Calu3 (cell line): Measurements from ENCODE around the gene CLCN7. TPM values are rescaled to one million over a fixed set of nuclear protein-coding genes. Genes with fewer than 3 reads are reported as not detected.

ENCODE experiments used
- BruUV-seq: library from RNA; stranded (reverse); fragments of 400-500 nt; replicated peaks from 2 replicates; lab custom pipeline; 2021; lab: Mats Ljungman, UMichigan
- CTCF ChIA-PET: fragments of 300-600 bp; sonication (Branson Sonifier 250); formaldehyde crosslinking; loops from one replicate; lab custom pipeline; 2022; ENCODE audit warnings: antibody characterized with exemption; lab: Charles Lee
- DNase-seq: peaks from one replicate; pipeline ENCODE4 v3.0.0; 2022
- H3K27ac Mint-ChIP-seq: one replicate; pipeline ENCODE4 v1.8.0; 2022; ENCODE audit warnings: mixed read lengths; ENCODE audit not compliant: unreplicated experiment
- H3K27me3 Mint-ChIP-seq: one replicate; pipeline ENCODE4 v1.8.0; 2022; ENCODE audit warnings: mixed read lengths; ENCODE audit not compliant: unreplicated experiment
- H3K36me3 Mint-ChIP-seq: one replicate; pipeline ENCODE4 v1.8.0; 2022; ENCODE audit warnings: mild to moderate bottlenecking, moderate library complexity, mixed read lengths; ENCODE audit not compliant: insufficient read depth, unreplicated experiment
- H3K4me1 Mint-ChIP-seq: one replicate; pipeline ENCODE4 v1.8.0; 2022; ENCODE audit warnings: mild to moderate bottlenecking, low read depth, mixed read lengths; ENCODE audit not compliant: unreplicated experiment
- H3K4me3 Mint-ChIP-seq: one replicate; pipeline ENCODE4 v1.8.0; 2022; ENCODE audit warnings: mild to moderate bottlenecking, low read depth, moderate library complexity, mixed read lengths; ENCODE audit not compliant: unreplicated experiment
- H3K9me3 Mint-ChIP-seq: one replicate; pipeline ENCODE4 v1.8.0; 2022; ENCODE audit warnings: low read depth, mixed read lengths; ENCODE audit not compliant: unreplicated experiment
- intact Hi-C: fragments of 100-400 bp; cut with micrococcal nuclease; formaldehyde crosslinking; loops from one replicate; pipeline ENCODE4 v1.10.0; 2022; ENCODE audit not compliant: unreplicated experiment
- total RNA-seq: library from RNA; stranded (reverse); gene quantifications from 2 replicates; pipeline ENCODE4 v1.2.3, GENCODE V29; 2022
- TF ChIP-seq, protein P1 (sequence below): fragments of 200-600 bp; IDR thresholded peaks from one replicate; pipeline ENCODE4 v1.8.0; 2022; ENCODE audit warnings: antibody characterized with exemption; ENCODE audit not compliant: unreplicated experiment

Gene CLCN7
- total RNA-seq, 1 experiment from 2014 or later: 117 TPM

DNA sequence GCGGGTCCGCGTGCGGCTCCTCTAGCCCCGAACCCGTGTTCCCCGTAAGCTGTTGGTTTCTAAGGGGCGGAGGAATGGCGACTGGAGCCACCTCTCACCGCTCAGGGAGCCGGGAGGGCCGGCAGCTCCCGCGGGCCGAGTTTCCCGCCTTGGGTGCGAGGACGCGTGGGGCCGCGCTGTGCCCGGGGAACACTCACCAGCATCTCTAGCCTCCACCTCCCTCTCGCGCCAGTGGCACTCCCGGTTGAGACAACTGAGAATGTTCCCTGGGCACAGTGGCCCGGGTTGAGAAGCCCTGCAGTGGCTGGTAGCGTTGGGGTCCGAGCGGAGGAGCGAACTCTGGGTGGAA lies 18.9 kb upstream of the CLCN7 start:
- Mint-ChIP-seq H3K36me3 (peaks cover 36% of the 10 kb centered on the region), H3K4me1 (peaks cover 7% of the 10 kb centered on the region), H3K9me3 (no peaks in the 10 kb centered on the region), H3K27ac (peak overlapping the region; percentile 69), H3K4me3 (peak overlapping the region; percentile 85), H3K27me3 (no peaks in the 10 kb centered on the region)
- no peak for DNase-seq
- intact Hi-C loops: no loop called here
- CTCF ChIA-PET: interaction anchor here (0.7 kb wide), 1 partner anchor 212 kb away, joined by 3 read pairs; the partner anchor contains the start of gene MAPK8IP3
- TF ChIP-seq, protein P1, sequence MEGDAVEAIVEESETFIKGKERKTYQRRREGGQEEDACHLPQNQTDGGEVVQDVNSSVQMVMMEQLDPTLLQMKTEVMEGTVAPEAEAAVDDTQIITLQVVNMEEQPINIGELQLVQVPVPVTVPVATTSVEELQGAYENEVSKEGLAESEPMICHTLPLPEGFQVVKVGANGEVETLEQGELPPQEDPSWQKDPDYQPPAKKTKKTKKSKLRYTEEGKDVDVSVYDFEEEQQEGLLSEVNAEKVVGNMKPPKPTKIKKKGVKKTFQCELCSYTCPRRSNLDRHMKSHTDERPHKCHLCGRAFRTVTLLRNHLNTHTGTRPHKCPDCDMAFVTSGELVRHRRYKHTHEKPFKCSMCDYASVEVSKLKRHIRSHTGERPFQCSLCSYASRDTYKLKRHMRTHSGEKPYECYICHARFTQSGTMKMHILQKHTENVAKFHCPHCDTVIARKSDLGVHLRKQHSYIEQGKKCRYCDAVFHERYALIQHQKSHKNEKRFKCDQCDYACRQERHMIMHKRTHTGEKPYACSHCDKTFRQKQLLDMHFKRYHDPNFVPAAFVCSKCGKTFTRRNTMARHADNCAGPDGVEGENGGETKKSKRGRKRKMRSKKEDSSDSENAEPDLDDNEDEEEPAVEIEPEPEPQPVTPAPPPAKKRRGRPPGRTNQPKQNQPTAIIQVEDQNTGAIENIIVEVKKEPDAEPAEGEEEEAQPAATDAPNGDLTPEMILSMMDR: no peak
- BruUV-seq: TSS peak; percentile 25

DNA sequence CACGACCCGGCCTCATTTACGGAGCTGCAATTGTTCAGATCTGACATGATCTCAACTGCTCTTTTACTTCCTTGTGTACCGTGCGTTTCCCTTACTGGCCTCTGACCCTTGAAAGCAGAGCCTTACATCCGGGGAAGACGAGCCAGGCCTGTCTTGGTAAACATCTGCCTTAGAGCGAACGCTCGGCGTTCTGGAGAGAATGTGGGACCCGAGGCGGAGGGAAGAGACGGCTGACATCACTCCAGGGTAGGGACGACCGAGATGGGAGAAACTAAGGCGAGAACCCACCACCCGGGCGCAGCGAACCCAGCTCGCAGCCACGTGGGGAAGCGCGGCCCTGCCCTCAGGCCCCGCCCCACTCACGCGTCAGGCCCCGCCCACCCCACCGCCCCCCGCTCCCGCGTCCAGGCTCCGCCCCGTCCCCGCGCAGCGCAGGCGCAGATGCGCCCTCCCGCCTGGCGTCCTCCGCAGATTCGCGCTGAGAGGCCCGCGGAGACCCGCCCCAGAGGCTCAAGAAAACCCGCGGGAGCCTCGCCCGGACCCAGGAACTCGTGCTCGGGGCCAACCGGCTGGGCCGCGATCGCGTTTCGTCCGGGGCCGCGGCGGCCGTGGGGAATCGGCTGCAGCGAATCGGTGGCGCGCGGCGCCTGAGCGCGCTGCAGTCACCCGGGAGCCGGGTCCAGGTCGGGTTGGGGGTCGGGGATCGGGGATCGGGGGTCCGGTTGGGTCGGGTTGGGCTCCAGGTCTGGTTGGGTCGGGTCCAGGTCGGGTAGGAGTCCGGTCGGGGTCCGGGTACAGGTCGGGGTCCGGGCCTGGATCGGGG lies 18.3 kb upstream of the CLCN7 start, which contains the start of gene TELO2:
Gene TELO2, plus strand, starts transcription at position 438 of the 823 bp plus-strand sequence. CDS start 922 bp downstream, outside the sequence.
- Mint-ChIP-seq H3K4me3 (peak within 1 kb of the TSS; percentile 85), H3K27me3 (no peaks in the 10 kb centered on the region)

DNA sequence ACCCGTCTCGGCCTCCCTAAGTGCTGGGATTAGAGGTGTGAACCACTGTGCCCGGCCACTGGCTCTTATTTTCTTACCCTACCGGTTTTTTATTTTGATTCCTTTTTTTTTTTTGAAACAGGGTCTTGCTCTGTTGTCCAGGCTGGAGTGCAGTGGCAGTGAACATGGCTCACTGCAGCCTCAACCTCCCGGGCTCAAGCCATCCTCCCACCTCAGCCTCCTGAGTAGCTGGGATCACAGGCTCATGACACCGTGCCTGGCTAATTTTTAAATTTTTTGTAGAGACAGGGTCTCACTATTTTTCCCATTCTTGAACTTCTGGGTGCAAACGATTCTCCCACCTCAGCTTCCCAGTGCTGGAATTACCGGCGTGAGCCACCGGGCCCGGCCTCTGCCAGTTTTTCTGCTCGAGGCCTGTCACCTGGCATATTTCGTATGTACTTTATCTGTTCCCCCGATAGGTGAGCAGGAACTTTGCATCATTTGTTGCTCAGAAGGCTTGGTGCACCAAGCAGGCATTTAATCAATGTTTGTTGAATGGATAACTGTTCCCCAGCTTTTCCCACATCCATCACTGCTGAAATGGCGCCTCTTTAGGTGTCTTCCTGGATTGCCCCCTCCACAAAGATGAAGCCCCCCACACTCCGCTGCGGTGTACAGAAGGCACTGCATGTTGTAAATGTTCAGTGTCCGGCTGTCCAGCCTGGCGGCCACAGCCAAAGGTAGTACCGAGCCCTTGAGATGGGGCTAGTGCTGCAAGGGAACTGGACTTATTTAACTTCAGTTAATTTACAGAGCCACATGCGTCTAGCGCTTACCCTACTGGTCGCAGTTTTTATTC lies 17.5 kb upstream of the CLCN7 start:
- TF ChIP-seq, protein P1: no peak
- Mint-ChIP-seq H3K9me3 (no peaks in the 10 kb centered on the region), H3K27me3 (peaks cover 3% of the 10 kb centered on the region), H3K4me3 (peak overlapping the region; percentile 85), H3K4me1 (peaks cover 7% of the 10 kb centered on the region), H3K27ac (peak overlapping the region; percentile 96), H3K36me3 (peaks cover 25% of the 10 kb centered on the region)
- no peak for DNase-seq
- intact Hi-C loops: no loop called here
- CTCF ChIA-PET: interaction anchor here (0.6 to 1.0 kb wide), 3 partner anchors 17 to 76 kb away, joined by 3 to 4 read pairs (median 4); no protein-coding TSS in a partner anchor
- no TSS peak for BruUV-seq

More for the DNA sequence above, 18.3 kb upstream of the CLCN7 start, which contains the start of gene TELO2:
- DNase-seq: peak; percentile 89
- CTCF ChIA-PET: interaction anchor here (0.5 to 1.0 kb wide), 3 partner anchors 18 to 213 kb away, joined by 3 to 4 read pairs (median 4); partner anchors contain the start of gene MAPK8IP3
- Mint-ChIP-seq H3K9me3 (no peaks in the 10 kb centered on the region), H3K27ac (peak within 1 kb of the TSS; percentile 96), H3K4me1 (peaks cover 7% of the 10 kb centered on the region), H3K36me3 (peaks cover 30% of the 10 kb centered on the region)
- TF ChIP-seq, protein P1: no peak
- TSS peak; percentile 92 for BruUV-seq
- intact Hi-C loops: no loop called here

DNA sequence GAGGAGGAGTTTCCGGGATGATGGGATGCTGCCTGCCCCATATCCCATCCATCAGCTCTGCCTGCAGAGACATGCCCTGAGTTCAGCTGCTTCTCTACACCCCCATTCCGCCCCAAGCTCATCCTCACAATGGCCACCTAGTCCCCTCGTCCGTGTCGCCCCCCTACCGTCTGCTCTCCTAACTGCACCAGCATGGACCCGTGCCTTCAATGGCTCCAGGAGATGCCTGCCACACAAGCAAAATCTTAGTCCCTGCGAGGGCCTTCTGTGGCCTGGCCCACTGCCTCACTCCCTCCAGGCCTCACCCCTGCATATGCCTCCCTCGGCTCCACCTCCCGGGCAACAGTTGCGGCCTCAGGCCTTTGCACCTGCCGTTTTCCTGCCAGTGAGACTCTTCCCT lies 16.5 kb upstream of the CLCN7 start:
- TF ChIP-seq, protein P1: no peak
- Mint-ChIP-seq H3K9me3 (no peaks in the 10 kb centered on the region), H3K27ac (no peak overlapping the region), H3K4me1 (peaks cover 7% of the 10 kb centered on the region), H3K36me3 (peaks cover 25% of the 10 kb centered on the region), H3K27me3 (peaks cover 13% of the 10 kb centered on the region), H3K4me3 (no peak overlapping the region)
- BruUV-seq: no TSS peak
- CTCF ChIA-PET: interaction anchor here (0.5 to 0.6 kb wide), 2 partner anchors 28 to 70 kb away, joined by 3 to 6 read pairs; no protein-coding TSS in a partner anchor
- intact Hi-C loops: no loop called here
- no peak for DNase-seq
